Stimulated activated naive CD4-positive, alpha-beta T cell treated with Interleukin-2 at 50 U/mL for 16 hours (primary cell): ENCODE data around the gene C16orf96.

Source experiments
- DNase-seq: peaks from one replicate; lab custom pipeline; 2025; lab: John Stamatoyannopoulos, UW

C16orf96 gene

DNA sequence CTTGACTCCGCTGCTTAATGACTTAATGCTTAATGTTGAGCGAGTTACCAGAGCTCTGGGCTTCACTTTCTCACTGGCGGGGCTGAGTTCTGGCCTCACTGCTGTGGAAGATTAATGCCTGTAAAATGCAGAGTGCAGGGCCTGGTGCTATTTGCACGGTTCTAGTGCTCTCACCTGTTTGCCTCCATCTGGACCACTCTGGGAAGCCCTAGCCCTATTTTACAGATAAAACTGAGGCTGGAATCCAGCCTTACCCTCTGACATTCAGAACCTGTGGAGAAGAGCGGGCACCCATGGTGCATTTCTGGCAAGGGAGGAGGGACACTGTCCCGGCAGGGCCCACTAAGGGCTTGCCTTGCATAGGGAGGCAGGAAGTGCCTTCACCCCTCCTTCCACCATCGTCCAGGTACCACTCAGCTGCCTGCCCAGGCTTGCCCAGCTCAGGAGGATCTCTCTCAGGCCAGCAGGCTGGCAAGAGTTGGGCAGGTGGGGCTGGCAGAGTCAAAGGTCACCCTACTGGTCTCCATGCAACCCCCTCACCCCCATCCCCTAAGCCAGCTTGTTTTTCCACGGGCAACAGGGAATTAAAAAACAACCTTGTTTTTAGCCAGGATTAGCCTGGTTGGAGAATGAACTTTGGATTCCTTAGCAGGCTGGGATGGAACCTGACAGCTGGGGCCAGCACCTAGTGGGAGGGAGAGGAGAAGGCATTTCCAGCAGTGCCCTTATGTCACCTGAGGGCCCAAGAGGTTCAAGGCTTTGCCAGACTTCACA lies 62.7 kb downstream of the C16orf96 start:
- no peak for DNase-seq

GRCh38 chr16:4623593-4623992 lies 67.5 kb downstream of the C16orf96 start:
- no peak for DNase-seq

GRCh38 chr16:4624015-4624826 lies 68.1 kb downstream of the C16orf96 start, which contains the start of gene MGRN1:
Gene MGRN1, plus strand, starts transcription at chr16:4624826. Its CDS starts 135 bp downstream, at chr16:4624961.
- DNase-seq: peak; percentile 92

GRCh38 chr16:4624827-4625559 lies 68.9 kb downstream of the C16orf96 start:
- DNase-seq: peak; percentile 72

GRCh38 chr16:4625560-4626159 lies 69.5 kb downstream of the C16orf96 start:
- no peak for DNase-seq

DNA sequence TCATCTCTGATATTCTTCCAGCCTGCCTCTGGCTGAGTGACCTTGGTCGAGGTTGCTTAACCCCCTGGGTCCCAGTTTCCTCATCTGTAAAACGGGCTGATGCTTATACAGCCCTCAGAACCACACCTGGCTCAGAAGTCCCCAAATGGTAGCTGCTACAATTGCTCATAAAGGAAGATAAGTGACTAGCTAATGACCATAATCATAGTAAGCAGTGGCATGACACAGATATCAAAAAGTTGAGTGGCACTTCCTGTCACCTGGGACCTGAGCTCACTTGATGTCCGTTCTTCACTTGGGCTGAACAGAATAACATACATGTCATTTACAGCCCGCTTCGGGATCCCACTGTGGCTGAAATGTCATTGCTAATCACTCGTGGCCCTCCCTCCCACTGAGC lies 70.3 kb downstream of the C16orf96 start:
- DNase-seq: no peak

DNA sequence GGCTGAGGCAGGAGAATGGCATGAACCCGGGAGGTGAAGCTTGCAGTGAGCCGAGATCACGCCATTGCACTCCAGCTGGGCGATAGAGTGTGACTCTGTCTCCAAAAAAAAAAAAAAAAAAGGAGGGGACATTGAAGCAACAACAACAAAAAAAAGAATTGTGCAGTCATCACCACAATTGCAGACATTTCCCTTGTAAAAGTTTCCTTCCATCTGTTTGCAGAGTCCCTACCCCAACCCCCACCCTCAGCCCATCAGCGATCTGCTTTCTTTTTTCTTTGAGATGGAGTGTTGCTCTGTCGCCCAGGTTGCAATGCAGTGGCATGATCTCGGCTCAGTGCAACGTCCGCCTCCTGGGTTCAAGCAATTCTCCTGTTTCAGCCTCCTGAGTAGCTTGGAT lies 72.1 kb downstream of the C16orf96 start:
- DNase-seq: no peak

DNA sequence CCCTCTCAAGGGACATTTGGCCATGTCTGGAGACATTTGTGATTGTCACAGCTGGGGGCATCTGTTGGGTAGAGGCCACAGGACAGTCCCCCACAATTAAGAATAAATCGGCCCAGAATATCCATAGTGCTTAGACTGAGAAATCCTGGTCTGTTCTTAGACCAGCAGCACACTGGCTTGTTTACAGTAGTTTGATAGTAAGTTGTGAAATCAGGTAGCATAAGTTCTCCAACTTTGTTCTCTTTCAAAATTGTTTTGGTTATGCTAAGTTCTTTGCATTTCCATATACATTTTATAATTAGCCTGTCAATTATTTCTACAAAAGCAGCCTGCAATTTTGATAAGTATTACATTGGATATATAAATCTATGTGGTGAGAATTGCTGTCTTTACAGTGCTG lies 75.3 kb downstream of the C16orf96 start:
- DNase-seq: no peak

GRCh38 chr16:4633910-4634635 lies 77.9 kb downstream of the C16orf96 start:
- no peak for DNase-seq

- no peak for DNase-seq
These were observed 78.6 kb downstream of the C16orf96 start for GRCh38 chr16:4634768-4635167.

DNA sequence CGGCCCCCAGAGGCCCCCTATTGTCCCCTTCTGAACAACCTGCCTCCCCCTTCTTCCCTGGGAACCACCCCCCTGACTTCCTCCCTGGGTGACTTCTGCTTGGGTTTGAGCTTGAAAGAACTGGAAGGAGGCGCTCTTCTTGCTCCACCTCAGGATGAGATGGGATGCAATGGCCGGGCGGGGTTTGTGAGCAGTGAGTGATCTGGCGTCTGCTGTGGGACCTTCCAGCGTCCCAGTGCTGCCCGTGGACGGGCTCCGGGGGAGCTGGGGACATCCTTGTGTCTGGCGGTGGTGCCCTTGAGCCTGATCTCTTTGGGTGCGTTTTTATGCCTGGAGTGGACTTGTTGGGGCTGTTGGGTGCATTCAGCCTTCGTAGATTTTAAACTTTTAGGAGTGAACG lies 80.1 kb downstream of the C16orf96 start:
- DNase-seq: no peak

- DNase-seq: no peak
These were observed 81.5 kb downstream of the C16orf96 start for GRCh38 chr16:4637501-4638166.

DNA sequence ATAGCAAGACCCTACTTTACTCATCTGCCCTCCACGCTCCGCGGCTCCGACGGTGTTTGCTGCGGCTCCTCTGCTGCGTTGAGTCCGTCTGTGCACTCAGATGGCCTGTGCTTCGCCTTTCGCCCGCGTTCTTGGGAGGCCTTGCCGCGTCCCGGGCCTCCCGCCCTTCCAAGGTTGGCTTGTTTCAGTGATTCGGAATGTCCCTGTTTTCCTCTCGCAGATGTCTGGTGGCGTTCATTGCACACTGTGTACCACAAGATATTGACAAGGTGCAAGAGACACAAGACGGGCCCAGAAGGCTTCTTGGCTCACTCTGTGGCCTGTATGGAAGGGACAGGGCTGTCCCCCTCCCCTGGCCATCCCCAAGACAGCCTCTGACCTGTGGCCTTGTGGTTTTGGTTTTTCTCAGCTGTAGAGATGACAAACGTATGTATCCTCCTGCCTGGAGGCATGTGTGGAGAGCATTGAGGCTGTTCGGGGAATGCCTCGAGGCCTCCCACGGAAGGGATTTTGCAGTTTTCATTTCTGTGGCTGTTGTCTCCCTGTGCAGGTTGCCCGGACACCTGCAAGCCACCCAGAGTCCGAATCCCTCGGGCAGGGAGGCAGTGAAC lies 83.9 kb downstream of the C16orf96 start:
- no peak for DNase-seq

DNA sequence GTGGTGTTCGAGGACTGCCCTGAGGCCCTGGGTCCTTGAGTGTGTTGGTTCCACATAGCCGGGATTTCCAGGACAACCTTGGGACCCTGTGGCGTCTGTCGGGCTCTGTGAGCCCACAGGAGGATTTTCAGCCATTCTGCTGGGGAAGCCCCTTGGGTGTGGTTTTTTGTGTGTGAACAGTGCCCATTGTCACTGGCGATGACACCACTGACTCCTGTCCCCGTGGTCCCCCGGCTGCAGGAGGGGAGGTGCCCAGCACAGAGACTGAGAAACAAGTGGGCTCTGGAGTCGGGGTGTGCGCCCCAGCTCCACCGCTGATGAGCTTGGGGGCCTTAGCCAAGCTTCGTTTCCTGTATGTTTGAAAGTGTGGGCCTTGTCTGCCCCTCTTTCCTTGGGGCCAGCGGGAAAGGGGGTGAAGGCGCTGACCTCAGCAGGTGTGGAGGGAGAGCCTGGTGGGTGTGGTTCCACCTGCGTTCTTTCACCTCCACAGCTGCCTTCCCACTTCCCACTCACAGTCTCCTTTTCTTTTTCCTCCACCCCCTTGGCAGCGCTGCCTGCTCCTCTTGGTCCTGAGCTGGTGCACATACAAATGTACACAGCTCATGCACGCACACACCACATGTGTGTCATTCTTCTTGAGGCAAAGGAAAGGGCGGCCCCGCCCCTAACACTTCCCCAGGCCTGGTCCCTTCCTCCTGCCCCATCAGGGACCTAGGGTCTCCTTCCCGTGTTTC lies 84.6 kb downstream of the C16orf96 start:
- DNase-seq: no peak

- DNase-seq: no peak
These were observed 85.2 kb downstream of the C16orf96 start for GRCh38 chr16:4641306-4641687.

DNA sequence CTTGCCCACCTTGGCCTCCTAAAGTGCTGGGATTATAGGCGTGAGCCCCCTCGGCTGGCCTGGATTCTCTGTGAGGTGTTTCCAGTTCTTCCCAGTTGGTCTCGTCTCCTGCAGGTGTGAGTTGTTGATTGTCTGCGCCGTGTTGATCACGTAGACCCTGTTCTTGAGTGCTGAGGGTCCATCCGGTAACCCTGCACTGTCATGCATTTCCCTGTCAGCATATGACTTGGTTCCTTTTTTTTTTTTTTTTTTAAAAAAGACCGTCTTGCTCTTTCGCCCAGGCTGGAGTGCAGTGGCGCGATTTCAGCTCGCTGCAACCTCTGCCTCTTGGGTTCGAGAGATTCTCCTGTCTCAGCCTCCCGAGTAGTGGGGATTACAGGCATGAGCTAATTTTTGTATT lies 85.8 kb downstream of the C16orf96 start:
- no peak for DNase-seq

DNA sequence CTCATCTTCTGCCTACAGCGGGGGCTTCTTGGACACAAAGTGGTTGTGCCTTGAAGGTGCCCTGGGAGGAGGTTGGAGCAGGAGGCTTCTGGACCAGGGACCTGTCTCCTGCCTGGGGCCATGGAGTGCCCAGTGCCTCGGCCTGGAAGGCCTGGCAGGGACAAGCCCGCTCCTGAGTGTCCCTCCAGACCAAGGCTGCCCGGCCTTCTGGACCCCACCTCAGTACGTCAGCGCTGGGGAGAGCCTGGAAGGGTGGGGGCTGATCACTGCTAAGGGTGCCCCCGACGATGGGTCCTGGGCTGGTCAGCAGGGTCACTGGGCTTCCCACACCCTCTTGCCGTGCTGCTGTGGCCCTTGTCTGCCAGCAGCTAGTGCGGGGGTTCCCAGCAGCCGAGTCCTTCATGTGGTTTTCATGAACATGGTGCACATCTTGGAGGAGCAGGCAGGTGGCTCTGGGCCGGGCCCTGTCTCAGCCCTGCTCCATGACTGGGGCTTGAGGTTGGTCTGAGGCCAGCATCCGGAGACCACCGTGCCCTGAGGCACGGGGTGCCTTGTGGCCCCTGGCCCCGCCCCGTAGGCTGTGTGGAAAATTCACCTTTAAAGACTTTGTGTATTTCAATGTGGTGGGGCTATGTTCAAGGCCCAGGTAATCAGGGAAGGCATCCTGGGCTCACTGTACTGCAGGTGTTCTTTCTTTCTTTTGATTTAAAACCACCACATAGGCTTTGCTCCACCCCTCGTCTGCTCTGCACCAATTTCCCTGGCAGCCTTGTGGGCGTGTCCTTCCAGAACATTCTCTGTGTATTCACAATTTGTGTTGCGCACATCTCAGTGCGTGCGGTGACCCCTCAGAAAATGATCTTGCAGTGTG lies 90.9 kb downstream of the C16orf96 start:
- DNase-seq: no peak

DNA sequence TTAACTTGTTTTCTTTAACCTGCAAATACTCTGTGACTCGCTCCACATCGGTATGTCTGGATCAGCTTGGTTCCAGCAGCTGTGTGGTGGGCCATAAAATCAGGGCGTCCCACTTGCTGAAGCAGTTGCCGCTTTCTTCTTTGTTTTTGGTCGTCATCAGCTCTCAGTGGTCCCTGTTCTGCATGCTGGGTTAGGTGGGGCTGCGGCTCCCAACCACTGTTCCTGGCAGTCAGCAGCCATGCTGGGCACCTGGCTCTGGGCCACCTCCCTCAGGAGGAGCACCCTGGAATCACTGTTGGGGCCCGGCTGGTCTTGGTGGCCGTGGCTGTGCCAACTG lies 91.5 kb downstream of the C16orf96 start:
- no peak for DNase-seq

- no peak for DNase-seq
These were observed 92.8 kb downstream of the C16orf96 start for GRCh38 chr16:4648917-4649316.
